Measurements from ENCODE around the gene MYBPC1. TPM values are rescaled to one million over a fixed set of nuclear protein-coding genes. Genes with fewer than 3 reads are reported as not detected.

MYBPC1 gene
- total and polyA plus RNA-seq, 2 of the 13 experiments (the other 11 are each of a cell fraction or from before 2014, with no cell fraction given): 0.31 to 0.53 TPM

- TF ChIP-seq NCOA2 (CRISPR knock-in tag; IDR thresholded peaks at IDR 0.05) (peak; percentile 84; the same call in 1 of the 2 replicates), ZSCAN9 (CRISPR knock-in tag; IDR thresholded peaks at IDR 0.05; ENCODE audit: borderline replicate concordance) (0 out of 2 replicates have a peak, but pooled peaks have one; percentile 14), SP140L (CRISPR knock-in tag; IDR thresholded peaks at IDR 0.05; ENCODE audit: borderline replicate concordance) (peak; percentile 68; the same call in 1 of the 2 replicates), ATAD3A (CRISPR knock-in tag; IDR thresholded peaks at IDR 0.05) (no peak), CREM (IDR thresholded peaks at IDR 0.05) (peak; percentile 74), CREM (CRISPR knock-in tag; IDR thresholded peaks at IDR 0.05) (no peak), HOXD1 (CRISPR knock-in tag; IDR thresholded peaks at IDR 0.05) (no peak), MLXIP (CRISPR knock-in tag; IDR thresholded peaks at IDR 0.05; ENCODE audit: borderline replicate concordance) (no peak), MEIS2 (CRISPR knock-in tag; IDR thresholded peaks at IDR 0.05) (no peak), SOX13 (IDR thresholded peaks at IDR 0.05) (no peak), SOX13 (CRISPR knock-in tag; conservative IDR thresholded peaks at IDR 0.05 in 1 of 2, IDR thresholded peaks at IDR 0.05 in 1 of 2) (peak in 1 of 2 experiments; percentile 88; a peak in 2 of 4 replicates), SYNCRIP (IDR thresholded peaks at IDR 0.05; ENCODE audit: insufficient read depth, low read depth, low read length) (no peak), ARNT (IDR thresholded peaks at IDR 0.05) (no peak), MAFG (CRISPR knock-in tag; IDR thresholded peaks at IDR 0.05) (no peak), PPARG (CRISPR knock-in tag; conservative IDR thresholded peaks at IDR 0.05) (peak; percentile 31; the same call in 1 of the 2 replicates), KLF16 (CRISPR knock-in tag; IDR thresholded peaks at IDR 0.05) (peak in 1 of 2 experiments; percentile 32; a peak in 1 of 4 replicates), EP300 (IDR thresholded peaks at IDR 0.05; ENCODE audit: low read depth in 2 of 2, low read length in 2 of 2) (peak in 1 of 2 experiments; percentile 76; a peak in 2 of 4 replicates), EP300 (CRISPR knock-in tag; IDR thresholded peaks at IDR 0.05; ENCODE audit: borderline replicate concordance) (peak; percentile 54; the same call in 1 of the 2 replicates), MTF2 (CRISPR knock-in tag; IDR thresholded peaks at IDR 0.05; ENCODE audit: borderline replicate concordance) (no peak), GATA4 (IDR thresholded peaks at IDR 0.05; ENCODE audit: borderline replicate concordance, low read depth) (no peak), ZNF75D (CRISPR knock-in tag; IDR thresholded peaks at IDR 0.05; ENCODE audit: borderline replicate concordance) (no peak), ZBTB43 (CRISPR knock-in tag; conservative IDR thresholded peaks at IDR 0.05) (0 out of 2 replicates have a peak, but pooled peaks have one; percentile 49), FOXA1 (IDR thresholded peaks at IDR 0.05) (no peak), FOXA1 (CRISPR knock-in tag; IDR thresholded peaks at IDR 0.05) (peak; percentile 36; the same call in 1 of the 2 replicates), LCORL (IDR thresholded peaks at IDR 0.05) (no peak; the same call in 1 of the 2 replicates), LCORL (CRISPR knock-in tag; IDR thresholded peaks at IDR 0.05) (peak; percentile 74)
- TF ChIP-seq, protein P1, sequence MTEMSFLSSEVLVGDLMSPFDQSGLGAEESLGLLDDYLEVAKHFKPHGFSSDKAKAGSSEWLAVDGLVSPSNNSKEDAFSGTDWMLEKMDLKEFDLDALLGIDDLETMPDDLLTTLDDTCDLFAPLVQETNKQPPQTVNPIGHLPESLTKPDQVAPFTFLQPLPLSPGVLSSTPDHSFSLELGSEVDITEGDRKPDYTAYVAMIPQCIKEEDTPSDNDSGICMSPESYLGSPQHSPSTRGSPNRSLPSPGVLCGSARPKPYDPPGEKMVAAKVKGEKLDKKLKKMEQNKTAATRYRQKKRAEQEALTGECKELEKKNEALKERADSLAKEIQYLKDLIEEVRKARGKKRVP (CRISPR knock-in tag; IDR thresholded peaks at IDR 0.05): peak in 1 of 2 experiments; percentile 88; a peak in 2 of 4 replicates
Measured at GRCh38 chr12:101616027-101616494, 21.3 kb downstream of the MYBPC1 start (continued).
